Muscle of leg (tissue), 11 donors: Measurements from ENCODE around the gene FAM43B. TPM values are rescaled to one million over a fixed set of nuclear protein-coding genes. Genes with fewer than 3 reads are reported as not detected.

Experiments
- DNase-seq: peaks from one replicate; pipeline ENCODE4 v3.0.0; 2013
- H3K27ac ChIP-seq: one replicate; pipeline ENCODE4 v1.5.1; 2013; ENCODE audit warnings: mild to moderate bottlenecking, low read length, control low read depth
- H3K27me3 ChIP-seq: one replicate; pipeline ENCODE4 v1.6.1; 2013; ENCODE audit warnings: low read length; ENCODE audit not compliant: control insufficient read depth, insufficient read depth
- H3K36me3 ChIP-seq: one replicate; pipeline ENCODE4 v1.6.1; 2013; ENCODE audit warnings: low read length; ENCODE audit not compliant: control insufficient read depth, insufficient read depth
- H3K4me1 ChIP-seq: one replicate; pipeline ENCODE4 v1.6.1; 2013; ENCODE audit warnings: low read length; ENCODE audit not compliant: control insufficient read depth, insufficient read depth
- H3K4me3 ChIP-seq: one replicate; pipeline ENCODE4 v1.5.1; 2013; ENCODE audit warnings: low read length, control low read depth
- H3K9me3 ChIP-seq: replicated peaks from 2 replicates; pipeline ENCODE4 v1.6.1; 2013; ENCODE audit warnings: low read depth, low read length; ENCODE audit not compliant: control insufficient read depth
- WGBS: methylation state at CpG from one replicate; pipeline ENCODE4 v1.1.5; 2013; ENCODE audit warnings: missing lambda C conversion rate; ENCODE audit not compliant: insufficient coverage; 5-methylcytosine and 5-hydroxymethylcytosine counted together
- polyA plus RNA-seq, 8 donors: library from polyadenylated mRNA; unstranded; fragments of 120-200 nt; gene quantifications; one replicate each; pipeline versions ENCODE4 v1.2.1 to v1.2.3, GENCODE V29; 2013; ENCODE audit warnings: inconsistent platforms in 1 of 8, low replicate concordance in 1 of 8; ENCODE audit not compliant: insufficient read length in 8 of 8, insufficient read depth in 1 of 8
- total RNA-seq: library from RNA; stranded (reverse); fragments of 120-200 nt; gene quantifications from one replicate; pipeline ENCODE4 v1.2.4, GENCODE V29; 2013

FAM43B gene
- total and polyA plus RNA-seq, 9 donors = 0.48 to 2.3 (median 1.0) TPM

DNA sequence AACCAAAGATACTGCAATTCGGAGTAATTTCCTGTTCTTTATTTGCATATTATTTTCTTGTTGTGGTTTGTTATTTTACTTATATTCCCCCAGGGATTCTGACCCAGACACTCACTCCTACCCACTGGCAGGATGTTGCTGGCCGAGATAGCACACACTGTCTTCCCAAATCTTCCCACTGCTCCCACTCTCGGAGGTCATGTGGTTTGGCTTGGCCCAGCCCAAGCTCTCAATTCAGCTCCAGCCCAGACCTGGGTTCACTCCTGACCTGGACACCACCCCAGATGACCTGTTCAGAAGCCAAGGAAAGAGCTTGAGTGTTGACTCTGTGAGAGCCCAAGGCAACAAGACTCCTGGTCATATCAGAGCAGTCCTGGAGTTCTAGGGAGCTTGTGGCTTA lies 1.2 kb upstream of the FAM43B start:
- peak; percentile 36 for DNase-seq
- Histone ChIP-seq H3K36me3 (no peaks in the 10 kb centered on the region), H3K4me1 (peaks cover 17% of the 10 kb centered on the region), H3K27ac (no peak overlapping the region), H3K27me3 (peaks cover 53% of the 10 kb centered on the region), H3K9me3 (no peaks in the 10 kb centered on the region), H3K4me3 (no peak overlapping the region)
- WGBS = 32% methylated on average over 2 of the region's 3 CpGs

DNA sequence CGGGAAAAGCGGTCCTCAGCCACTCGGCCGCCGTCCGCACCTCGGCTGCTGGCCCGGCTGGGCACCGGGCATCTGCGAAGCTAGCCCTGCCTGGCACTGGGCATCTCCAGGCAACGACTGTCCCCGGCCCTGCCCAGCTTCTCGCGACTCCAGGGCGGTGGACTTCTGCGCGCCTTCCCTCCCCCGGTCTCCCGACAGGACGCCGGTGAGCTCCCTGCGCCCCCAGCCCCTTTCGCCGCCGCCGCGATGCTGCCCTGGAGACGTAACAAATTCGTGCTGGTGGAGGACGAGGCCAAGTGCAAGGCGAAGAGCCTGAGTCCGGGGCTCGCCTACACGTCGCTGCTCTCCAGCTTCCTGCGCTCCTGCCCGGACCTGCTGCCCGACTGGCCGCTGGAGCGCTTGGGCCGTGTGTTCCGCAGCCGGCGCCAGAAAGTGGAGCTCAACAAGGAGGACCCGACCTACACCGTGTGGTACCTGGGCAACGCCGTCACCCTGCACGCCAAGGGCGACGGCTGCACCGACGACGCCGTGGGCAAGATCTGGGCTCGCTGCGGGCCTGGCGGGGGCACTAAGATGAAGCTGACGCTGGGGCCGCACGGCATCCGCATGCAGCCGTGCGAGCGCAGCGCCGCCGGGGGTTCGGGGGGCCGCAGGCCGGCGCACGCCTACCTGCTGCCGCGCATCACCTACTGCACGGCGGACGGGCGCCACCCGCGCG lies 514 bp downstream of the FAM43B start:
- Histone ChIP-seq H3K36me3 (no peaks in the 10 kb centered on the region), H3K27me3 (peaks cover 61% of the 10 kb centered on the region), H3K4me3 (peak overlapping the region; percentile 49), H3K27ac (peak overlapping the region; percentile 13), H3K9me3 (no peaks in the 10 kb centered on the region), H3K4me1 (peaks cover 17% of the 10 kb centered on the region)
- DNase-seq = no peak
- under 1% methylated on average over 82 of the region's 82 CpGs for WGBS

DNA sequence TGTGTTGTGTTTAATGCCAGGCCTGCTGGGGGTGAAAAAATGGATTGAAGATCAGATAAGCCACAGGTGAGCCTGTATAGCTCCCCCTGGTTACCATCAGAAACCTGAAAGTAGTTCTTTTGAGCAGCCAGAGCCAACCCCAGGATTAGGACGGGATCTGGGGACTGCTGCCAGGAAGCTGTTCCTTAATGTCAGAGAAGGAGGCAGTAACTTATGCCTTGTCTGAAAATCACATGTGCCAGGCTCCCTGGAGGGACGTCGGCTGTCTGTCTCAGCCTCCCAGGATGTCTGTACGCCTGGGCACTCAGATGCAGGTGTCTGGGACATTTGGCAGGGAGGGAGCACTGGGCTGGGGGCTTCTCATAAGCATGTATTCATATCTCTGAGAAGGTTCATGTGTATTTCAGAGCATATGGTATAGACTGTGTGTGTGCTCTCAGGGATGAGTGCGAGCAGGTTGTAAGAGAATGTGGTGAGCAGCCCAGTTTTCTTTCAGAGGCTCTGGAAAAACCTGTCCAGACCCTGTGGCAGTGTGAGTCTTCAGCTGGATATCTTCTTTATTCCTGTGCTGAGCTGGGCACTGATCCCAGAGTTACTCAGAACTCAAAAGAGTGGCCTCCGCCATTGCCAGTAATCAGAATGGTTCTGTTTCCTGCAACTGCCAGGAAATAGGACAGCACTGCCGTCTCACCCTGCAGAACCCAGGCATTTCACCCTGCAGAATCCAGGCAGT lies 2.8 kb downstream of the FAM43B start:
- Histone ChIP-seq H3K27me3 (peaks cover 54% of the 10 kb centered on the region), H3K36me3 (no peaks in the 10 kb centered on the region), H3K27ac (no peak overlapping the region), H3K4me3 (no peak overlapping the region), H3K4me1 (peaks cover 17% of the 10 kb centered on the region), H3K9me3 (no peaks in the 10 kb centered on the region)
- WGBS = 39% methylated on average over 5 of the region's 7 CpGs
- peak; percentile 80 for DNase-seq

DNA sequence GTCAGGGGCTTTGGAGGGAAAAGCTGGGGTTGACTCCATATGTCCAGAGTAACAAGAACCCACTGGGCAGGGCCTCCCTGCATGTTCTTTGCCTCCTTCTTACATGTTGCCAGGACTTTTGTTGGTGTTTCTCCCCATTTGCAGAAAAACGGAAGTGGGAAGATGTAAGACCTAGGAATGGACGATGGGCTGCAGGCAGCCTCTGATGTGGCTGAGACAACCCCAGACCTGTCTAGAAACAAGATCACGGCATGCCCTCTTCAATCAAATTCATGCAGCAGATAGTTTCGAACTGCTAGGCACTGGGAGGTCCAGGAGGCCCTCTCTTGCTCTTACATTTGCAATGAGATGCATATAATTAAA lies 3.4 kb downstream of the FAM43B start:
- no peak for DNase-seq
- Histone ChIP-seq H3K36me3 (no peaks in the 10 kb centered on the region), H3K9me3 (no peaks in the 10 kb centered on the region), H3K27ac (no peak overlapping the region), H3K27me3 (peaks cover 54% of the 10 kb centered on the region), H3K4me1 (peaks cover 17% of the 10 kb centered on the region), H3K4me3 (no peak overlapping the region)
- whole genome bisulfite sequencing = 53% methylated on average over 2 of the region's 4 CpGs

DNA sequence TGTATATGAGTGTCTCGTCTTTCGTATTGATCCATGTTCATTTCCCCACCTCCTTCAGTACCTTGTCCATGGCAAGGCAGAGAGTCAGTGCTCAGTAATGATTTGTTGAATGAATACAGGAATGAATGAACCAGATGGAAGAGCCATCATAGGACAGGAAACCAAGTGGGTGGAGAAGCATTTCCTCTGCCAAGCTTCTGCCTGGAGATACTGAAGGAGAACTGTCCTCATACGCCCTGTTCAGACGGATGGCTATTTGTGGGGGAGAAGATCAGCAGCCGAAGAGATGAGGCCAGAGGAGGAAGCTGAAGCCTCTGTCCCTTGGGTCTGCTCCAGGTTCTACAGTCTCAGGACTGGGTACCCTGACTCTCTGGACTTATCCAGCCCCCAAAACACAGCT lies 5.8 kb downstream of the FAM43B start:
- H3K36me3 ChIP-seq = no peaks in the 10 kb centered on the region
- H3K9me3 ChIP-seq = no peaks in the 10 kb centered on the region
- WGBS = no CpG with 5 or more reads among the region's 5 CpGs
- H3K27me3 ChIP-seq = peaks cover 29% of the 10 kb centered on the region
- H3K4me3 ChIP-seq = no peak overlapping the region
- no peak overlapping the region for H3K27ac ChIP-seq
- peaks cover 8% of the 10 kb centered on the region for H3K4me1 ChIP-seq
- peak; percentile 69 for DNase-seq

DNA sequence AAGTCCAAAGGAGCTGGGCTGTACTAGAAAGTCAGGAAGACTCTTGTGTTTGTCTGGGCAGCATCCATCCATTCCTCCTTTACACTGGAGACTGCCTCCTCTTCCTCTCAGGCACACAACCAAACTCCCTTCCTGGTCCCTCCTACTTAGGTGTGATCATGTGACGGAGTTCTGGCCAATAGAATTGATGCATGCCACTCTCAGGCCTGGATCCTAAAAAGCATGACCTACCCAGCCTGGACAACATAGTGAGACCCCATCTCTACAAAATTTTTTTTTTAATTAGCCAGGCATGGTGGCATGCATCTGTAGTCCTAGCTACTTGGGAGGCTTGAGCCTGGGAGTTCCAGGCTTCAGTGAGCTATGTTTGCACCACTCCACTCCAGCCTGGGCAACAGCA lies 8.6 kb downstream of the FAM43B start:
- Histone ChIP-seq H3K4me3 (no peak overlapping the region), H3K36me3 (no peaks in the 10 kb centered on the region), H3K4me1 (peaks cover 6% of the 10 kb centered on the region), H3K9me3 (no peaks in the 10 kb centered on the region), H3K27me3 (peaks cover 9% of the 10 kb centered on the region), H3K27ac (no peak overlapping the region)
- WGBS = no CpG with 5 or more reads among the region's 1 CpG
- DNase-seq = no peak

DNA sequence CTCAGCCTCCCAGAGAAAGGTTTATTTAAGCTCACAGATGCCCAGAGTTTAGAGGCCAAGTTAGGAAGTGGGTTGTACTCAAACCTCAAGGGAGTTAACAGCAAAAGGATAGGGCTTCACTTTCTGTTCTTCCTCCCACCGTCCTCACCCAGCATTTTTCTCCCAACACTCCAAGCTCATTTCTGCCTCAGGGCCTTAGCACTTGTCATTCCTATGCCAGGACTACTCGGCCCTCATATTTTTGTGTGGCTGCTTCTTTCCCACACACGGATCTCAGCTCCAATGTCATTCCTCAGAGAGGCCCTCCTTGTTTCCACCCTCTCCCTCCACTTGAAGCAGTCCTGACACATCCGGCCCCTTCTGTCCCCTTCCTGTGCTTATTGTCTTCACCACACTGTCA lies 12.9 kb downstream of the FAM43B start:
- Histone ChIP-seq H3K36me3 (no peaks in the 10 kb centered on the region), H3K27me3 (peaks cover 4% of the 10 kb centered on the region), H3K4me1 (peaks cover 6% of the 10 kb centered on the region), H3K27ac (no peak overlapping the region), H3K4me3 (no peak overlapping the region), H3K9me3 (no peaks in the 10 kb centered on the region)
- WGBS = 57% methylated on average over 4 of the region's 4 CpGs
- DNase-seq = no peak

DNA sequence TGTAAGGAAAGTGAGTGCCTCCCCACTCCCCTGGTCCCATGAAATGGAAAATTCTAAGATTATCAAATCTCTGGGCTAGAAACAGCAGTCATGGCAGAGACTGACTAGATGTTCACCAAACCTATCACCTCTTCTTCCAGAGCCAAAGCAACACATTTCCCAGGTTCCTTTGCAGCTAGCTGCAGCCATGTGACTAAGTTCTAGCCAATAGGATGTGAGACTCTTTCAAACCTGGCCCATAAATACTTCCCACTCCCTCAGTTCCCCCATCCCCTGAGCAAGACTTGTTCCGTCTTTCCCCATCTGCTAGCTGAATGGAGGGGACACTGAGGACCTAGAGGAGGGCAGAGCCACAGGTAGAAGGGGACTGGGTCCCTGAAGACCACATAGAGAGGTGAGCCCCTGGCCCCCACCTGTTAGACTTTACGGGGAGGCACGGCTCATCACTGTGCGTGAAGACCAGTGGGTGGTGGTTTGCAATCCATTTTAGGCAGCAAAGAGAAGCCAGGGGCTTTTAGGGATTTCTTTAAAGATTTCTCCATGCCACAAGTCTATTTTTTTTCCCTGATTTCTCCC lies 17.2 kb downstream of the FAM43B start:
- Histone ChIP-seq H3K27me3 (peaks cover 6% of the 10 kb centered on the region), H3K9me3 (peaks cover 2% of the 10 kb centered on the region), H3K36me3 (no peaks in the 10 kb centered on the region), H3K27ac (no peak overlapping the region), H3K4me3 (no peak overlapping the region), H3K4me1 (no peaks in the 10 kb centered on the region)
- no peak for DNase-seq
- WGBS = no CpG with 5 or more reads among the region's 4 CpGs

DNA sequence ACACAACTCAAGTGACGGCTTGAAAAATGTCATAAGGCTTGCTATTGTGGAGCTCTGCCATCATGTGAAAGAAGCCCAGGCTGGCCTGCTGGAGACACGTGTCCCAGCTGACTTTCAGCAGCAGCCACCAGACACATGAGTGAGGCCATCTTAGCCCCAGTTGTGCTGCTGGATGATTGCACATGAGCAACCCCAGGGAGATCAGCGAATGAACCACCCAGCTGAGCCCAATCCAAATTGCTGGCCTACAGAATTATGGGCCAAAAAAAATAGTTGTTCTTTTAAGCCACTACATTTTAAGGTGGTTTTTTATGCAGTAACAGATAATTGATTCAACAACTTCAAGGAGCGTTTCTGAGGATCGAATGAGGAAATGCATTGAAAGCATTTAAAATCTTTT lies 19.1 kb downstream of the FAM43B start:
- Histone ChIP-seq H3K4me3 (no peak overlapping the region), H3K36me3 (no peaks in the 10 kb centered on the region), H3K9me3 (peaks cover 2% of the 10 kb centered on the region), H3K27me3 (peaks cover 12% of the 10 kb centered on the region), H3K4me1 (no peaks in the 10 kb centered on the region), H3K27ac (no peak overlapping the region)
- no peak for DNase-seq
- 89% methylated on average over 2 of the region's 5 CpGs for WGBS

DNA sequence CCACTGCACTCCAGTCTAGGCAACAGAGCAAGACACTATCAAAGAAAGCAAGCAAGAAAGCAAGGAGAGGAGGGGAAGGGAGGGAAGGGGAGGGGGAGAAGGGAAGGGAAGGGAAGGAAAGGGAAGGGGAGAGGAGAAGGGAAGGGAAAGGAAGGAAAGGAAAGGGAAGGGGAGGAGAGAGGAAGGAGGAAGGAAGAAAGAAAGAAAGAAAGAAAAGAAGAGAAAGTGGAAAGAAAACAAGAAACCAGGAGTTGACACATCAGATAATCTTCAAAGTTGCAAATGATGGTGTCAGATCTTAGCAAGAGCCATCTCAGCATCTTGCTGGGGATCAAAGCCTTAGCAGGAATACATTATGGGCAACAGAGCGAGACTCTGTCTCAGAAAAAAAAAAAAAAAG lies 21.6 kb downstream of the FAM43B start:
- no CpG with 5 or more reads among the region's 1 CpG for WGBS
- Histone ChIP-seq H3K4me3 (no peak overlapping the region), H3K36me3 (no peaks in the 10 kb centered on the region), H3K27ac (no peak overlapping the region), H3K4me1 (no peaks in the 10 kb centered on the region), H3K27me3 (peaks cover 12% of the 10 kb centered on the region), H3K9me3 (peaks cover 2% of the 10 kb centered on the region)
- no peak for DNase-seq
